Parathyroid adenoma (tissue), 2 donors: Measurements from ENCODE around the gene CDC123.
A peak's percentile ranks its signal among the peaks of the same experiment; 100 is the strongest.
"Not testable (repeated sequence)": the region's sequence is repeated elsewhere in the genome, so short reads cannot be mapped to it uniquely, and the experiment has no call there.

Experiments used
- H2AFZ ChIP-seq: fragments of 300-600 bp; sonication (generic); one replicate; pipeline ENCODE4 v1.7.0; 2017; ENCODE audit warnings: antibody characterized with exemption, mild to moderate bottlenecking
- H3K27ac ChIP-seq: fragments of 300-600 bp; sonication (generic); one replicate; pipeline ENCODE4 v1.7.0; 2017
- H3K27me3 ChIP-seq: fragments of 300-600 bp; sonication (generic); one replicate; pipeline ENCODE4 v1.7.0; 2017; ENCODE audit warnings: low read length; ENCODE audit not compliant: control insufficient read depth, insufficient read depth
- H3K36me3 ChIP-seq: fragments of 300-600 bp; sonication (generic); one replicate; pipeline ENCODE4 v1.7.0; 2017; ENCODE audit warnings: low read length; ENCODE audit not compliant: control insufficient read depth, insufficient read depth
- H3K4me1 ChIP-seq: fragments of 300-600 bp; sonication (generic); one replicate; pipeline ENCODE4 v1.7.0; 2017; ENCODE audit warnings: control low read depth
- H3K4me2 ChIP-seq: fragments of 300-600 bp; sonication (generic); one replicate; pipeline ENCODE4 v1.7.0; 2017; ENCODE audit warnings: low read length
- H3K4me3 ChIP-seq: fragments of 300-600 bp; sonication (generic); one replicate; pipeline ENCODE4 v1.7.0; 2017; ENCODE audit warnings: low read depth, low read length
- H3K79me2 ChIP-seq: fragments of 300-600 bp; sonication (generic); one replicate; pipeline ENCODE4 v1.7.0; 2017; ENCODE audit warnings: control low read depth
- H3K9ac ChIP-seq: fragments of 300-600 bp; sonication (generic); one replicate; pipeline ENCODE4 v1.7.0; 2017; ENCODE audit warnings: mild to moderate bottlenecking
- H3K9me3 ChIP-seq: fragments of 300-600 bp; sonication (generic); one replicate; pipeline ENCODE4 v1.7.0; 2017; ENCODE audit warnings: low read length; ENCODE audit not compliant: control insufficient read depth
- TF ChIP-seq, protein P1 (sequence below): fragments of 300-600 bp; sonication (generic); IDR thresholded peaks from one replicate; pipeline ENCODE4 v1.7.0; 2017; ENCODE audit warnings: antibody characterized with exemption, mild to moderate bottlenecking
- donor health status: primary hyperparathyroidism.

Gene CDC123

DNA sequence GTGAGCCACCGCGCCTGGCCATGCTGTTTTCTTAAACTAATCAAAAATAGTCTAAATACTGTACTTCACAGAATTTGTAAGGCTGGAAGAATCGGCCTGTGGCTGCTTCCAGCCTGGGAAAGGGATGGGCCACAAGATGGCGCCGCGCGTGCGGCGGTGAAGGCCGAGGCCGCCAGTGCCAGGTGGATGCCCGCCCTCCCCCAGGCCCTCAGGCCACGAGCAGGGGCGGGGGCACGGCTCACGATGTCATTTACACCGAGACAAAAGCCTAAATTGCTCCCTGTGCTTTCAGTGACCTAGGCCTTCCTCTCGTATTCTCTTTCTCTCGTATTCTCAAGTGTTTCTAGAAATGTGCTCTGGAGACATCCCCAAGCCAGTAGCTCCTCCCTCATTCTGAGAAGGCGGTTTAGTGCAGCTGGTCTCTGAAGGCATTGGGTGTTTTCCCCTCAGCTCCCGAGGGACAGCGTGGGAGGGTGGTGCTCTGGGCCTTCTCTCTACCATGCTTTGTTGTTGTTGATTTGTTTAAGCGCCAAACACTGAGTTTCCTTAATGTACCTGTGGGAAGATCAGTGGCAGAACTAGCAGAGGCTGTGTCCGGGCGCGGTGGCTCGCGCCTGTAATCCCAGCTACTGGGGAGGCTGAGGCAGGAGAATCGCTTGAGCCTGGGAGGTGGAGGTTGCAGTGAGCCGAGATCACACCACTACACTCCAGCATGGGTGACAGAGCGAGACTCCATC is 68.4 kb downstream of the CDC123 start:
- Histone ChIP-seq H3K27ac (no peak overlapping the region), H3K9ac (no peak overlapping the region), H2AFZ (peak overlapping the region; percentile 84), H3K36me3 (no peaks in the 10 kb centered on the region), H3K4me2 (peak overlapping the region; percentile 86), H3K27me3 (no peaks in the 10 kb centered on the region), H3K79me2 (no peaks in the 10 kb centered on the region), H3K4me1 (no peaks in the 10 kb centered on the region), H3K4me3 (peak overlapping the region; percentile 39), H3K9me3 (no peaks in the 10 kb centered on the region)
- TF ChIP-seq, protein P1, sequence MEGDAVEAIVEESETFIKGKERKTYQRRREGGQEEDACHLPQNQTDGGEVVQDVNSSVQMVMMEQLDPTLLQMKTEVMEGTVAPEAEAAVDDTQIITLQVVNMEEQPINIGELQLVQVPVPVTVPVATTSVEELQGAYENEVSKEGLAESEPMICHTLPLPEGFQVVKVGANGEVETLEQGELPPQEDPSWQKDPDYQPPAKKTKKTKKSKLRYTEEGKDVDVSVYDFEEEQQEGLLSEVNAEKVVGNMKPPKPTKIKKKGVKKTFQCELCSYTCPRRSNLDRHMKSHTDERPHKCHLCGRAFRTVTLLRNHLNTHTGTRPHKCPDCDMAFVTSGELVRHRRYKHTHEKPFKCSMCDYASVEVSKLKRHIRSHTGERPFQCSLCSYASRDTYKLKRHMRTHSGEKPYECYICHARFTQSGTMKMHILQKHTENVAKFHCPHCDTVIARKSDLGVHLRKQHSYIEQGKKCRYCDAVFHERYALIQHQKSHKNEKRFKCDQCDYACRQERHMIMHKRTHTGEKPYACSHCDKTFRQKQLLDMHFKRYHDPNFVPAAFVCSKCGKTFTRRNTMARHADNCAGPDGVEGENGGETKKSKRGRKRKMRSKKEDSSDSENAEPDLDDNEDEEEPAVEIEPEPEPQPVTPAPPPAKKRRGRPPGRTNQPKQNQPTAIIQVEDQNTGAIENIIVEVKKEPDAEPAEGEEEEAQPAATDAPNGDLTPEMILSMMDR: peak; percentile 79

GRCh38 chr10:12269056-12269455 is 73.1 kb downstream of the CDC123 start:
- Histone ChIP-seq H3K9ac (no peak overlapping the region), H3K27ac (no peak overlapping the region), H3K4me2 (no peak overlapping the region), H3K27me3 (no peaks in the 10 kb centered on the region), H3K36me3 (no peaks in the 10 kb centered on the region), H2AFZ (no peak overlapping the region), H3K4me1 (no peaks in the 10 kb centered on the region), H3K4me3 (no peak overlapping the region), H3K9me3 (no peaks in the 10 kb centered on the region), H3K79me2 (no peaks in the 10 kb centered on the region)
- TF ChIP-seq, protein P1: no peak

DNA sequence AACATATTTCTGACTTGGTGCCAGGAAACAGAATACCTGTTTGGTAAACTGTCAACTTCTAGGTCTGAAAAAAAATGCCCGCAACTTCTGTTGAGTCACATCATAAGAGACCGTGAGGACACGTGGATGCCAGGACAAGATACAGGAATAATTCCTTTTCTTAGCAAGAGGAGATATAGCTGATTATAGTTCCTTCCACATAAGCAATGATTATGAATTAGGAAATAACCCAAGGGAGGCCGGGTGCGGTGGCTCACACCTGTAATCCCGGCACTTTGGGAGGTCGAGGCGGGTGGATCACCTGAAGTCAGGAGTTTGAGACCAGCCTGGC is 75.2 kb downstream of the CDC123 start:
- Histone ChIP-seq H3K4me1 (no peaks in the 10 kb centered on the region), H3K9me3 (no peaks in the 10 kb centered on the region), H3K27me3 (no peaks in the 10 kb centered on the region), H3K4me2 (no peak overlapping the region), H3K9ac (no peak overlapping the region), H3K4me3 (no peak overlapping the region), H3K27ac (no peak overlapping the region), H3K36me3 (no peaks in the 10 kb centered on the region), H3K79me2 (no peaks in the 10 kb centered on the region), H2AFZ (no peak overlapping the region)
- TF ChIP-seq, protein P1: no peak

- H3K9me3 ChIP-seq, H3K36me3 ChIP-seq, H3K4me3 ChIP-seq, H3K27me3 ChIP-seq, H3K79me2 ChIP-seq, H3K27ac ChIP-seq, H3K4me1 ChIP-seq, H3K9ac ChIP-seq, H2AFZ ChIP-seq, H3K4me2 ChIP-seq: not testable (repeated sequence)
Observed at GRCh38 chr10:12277862-12278261, 81.9 kb downstream of the CDC123 start.

DNA sequence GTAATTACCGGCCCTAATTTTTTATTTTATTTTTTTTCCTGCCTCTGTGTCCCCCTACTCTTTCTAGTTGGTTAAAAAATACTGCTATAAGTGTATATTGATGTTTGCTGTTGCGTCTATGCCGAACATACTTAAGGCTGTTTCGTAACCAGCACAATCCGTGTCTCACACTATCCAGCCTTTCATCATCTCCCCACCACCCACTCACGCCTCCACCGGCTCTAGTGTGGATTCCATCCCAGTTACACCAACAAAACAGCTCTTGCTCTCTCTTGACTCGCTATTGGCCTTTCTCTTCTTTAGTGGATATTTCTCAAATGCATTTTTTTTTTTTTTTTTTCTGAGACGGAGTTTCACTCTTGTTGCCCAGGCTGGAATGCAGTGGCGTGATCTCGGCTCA is 83.3 kb downstream of the CDC123 start:
- TF ChIP-seq, protein P1: no peak
- H3K4me2 ChIP-seq: no peak overlapping the region

More for the DNA sequence above, 83.3 kb downstream of the CDC123 start:
- Histone ChIP-seq H3K27me3 (no peaks in the 10 kb centered on the region), H3K9ac (no peak overlapping the region), H3K36me3 (no peaks in the 10 kb centered on the region), H3K79me2 (no peaks in the 10 kb centered on the region), H3K27ac (no peak overlapping the region), H3K4me1 (no peaks in the 10 kb centered on the region), H2AFZ (no peak overlapping the region), H3K4me3 (no peak overlapping the region), H3K9me3 (no peaks in the 10 kb centered on the region)
